Breast epithelium (tissue), 3 donors: Measurements from ENCODE around the gene NAMPT.

Source experiments
- POLR2AphosphoS5 ChIP-seq, 3 donors: sonication (generic); formaldehyde crosslinking; IDR thresholded peaks; one replicate each; pipeline ENCODE4 v1.6.1; 2017; ENCODE audit warnings: antibody characterized with exemption in 3 of 3
- TF ChIP-seq, protein P1 (sequence below), 3 donors: fragments of 450-650 bp; IDR thresholded peaks; one replicate each; pipeline ENCODE4 v1.5.1; 2016 to 2017; ENCODE audit warnings: antibody characterized with exemption in 3 of 3, mild to moderate bottlenecking in 3 of 3, moderate library complexity in 3 of 3

- TF ChIP-seq, protein P1, sequence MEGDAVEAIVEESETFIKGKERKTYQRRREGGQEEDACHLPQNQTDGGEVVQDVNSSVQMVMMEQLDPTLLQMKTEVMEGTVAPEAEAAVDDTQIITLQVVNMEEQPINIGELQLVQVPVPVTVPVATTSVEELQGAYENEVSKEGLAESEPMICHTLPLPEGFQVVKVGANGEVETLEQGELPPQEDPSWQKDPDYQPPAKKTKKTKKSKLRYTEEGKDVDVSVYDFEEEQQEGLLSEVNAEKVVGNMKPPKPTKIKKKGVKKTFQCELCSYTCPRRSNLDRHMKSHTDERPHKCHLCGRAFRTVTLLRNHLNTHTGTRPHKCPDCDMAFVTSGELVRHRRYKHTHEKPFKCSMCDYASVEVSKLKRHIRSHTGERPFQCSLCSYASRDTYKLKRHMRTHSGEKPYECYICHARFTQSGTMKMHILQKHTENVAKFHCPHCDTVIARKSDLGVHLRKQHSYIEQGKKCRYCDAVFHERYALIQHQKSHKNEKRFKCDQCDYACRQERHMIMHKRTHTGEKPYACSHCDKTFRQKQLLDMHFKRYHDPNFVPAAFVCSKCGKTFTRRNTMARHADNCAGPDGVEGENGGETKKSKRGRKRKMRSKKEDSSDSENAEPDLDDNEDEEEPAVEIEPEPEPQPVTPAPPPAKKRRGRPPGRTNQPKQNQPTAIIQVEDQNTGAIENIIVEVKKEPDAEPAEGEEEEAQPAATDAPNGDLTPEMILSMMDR (IDR thresholded peaks at IDR 0.05) = no peak
- no peak for TF ChIP-seq POLR2AphosphoS5 (IDR thresholded peaks at IDR 0.05)
Measured at GRCh38 chr7:106205621-106206222, 79.1 kb downstream of the NAMPT start.
